ENCODE results near the gene TRPM3. TPM values are rescaled to one million over a fixed set of nuclear protein-coding genes. Genes with fewer than 3 reads are reported as not detected.

TRPM3 gene
- total and polyA plus RNA-seq, 9 of the 15 experiments (the other 6 are each of a cell fraction or from before 2014, with no cell fraction given): 0.04 TPM; not detected in 8

DNA sequence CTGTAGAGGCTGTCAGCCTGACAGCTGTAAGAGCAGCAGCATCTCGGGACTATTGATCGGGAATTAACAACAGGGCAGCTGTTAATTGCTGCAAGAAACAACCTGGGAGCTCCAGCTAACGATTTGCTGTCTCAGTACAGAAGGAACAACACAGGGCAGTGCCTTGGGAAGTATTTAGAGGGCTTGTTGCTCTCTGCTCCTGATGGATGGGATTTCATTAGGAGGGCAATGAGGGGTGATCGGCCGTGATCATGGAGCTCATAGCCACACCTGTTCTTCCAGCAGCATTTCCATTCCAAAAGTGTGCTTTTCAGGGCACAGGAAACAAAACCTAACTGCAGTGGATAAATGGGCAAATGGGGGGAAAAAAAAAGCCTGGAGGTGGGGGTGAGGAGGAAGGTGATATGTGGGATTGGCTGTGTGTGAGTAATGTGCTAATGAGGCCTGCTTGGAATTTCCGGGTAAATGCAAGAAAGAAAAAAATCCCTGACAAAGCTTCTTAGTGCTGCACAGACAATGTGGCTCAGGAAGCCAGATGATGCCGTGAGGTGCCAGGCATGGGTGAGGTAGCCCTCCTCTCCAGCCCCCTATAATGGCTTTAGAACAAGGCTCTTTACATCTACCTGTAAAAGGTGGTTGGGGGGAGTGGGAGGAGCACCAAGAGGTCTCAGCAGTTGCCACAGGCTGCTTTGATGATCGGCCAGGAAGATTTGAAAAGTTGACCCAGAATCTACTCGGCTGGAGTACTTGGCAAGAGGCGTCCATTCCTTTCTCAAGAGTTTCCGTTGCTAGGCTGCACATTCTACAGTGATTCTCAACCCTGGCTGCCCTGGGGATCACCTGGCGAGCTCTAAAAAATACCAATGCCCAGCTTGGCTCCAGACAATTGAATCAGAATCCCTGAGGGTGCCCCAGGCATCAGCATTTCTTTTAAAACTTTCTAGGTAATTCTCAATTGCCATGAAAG, 567.4 kb downstream of the TRPM3 start:
- no peaks in the 10 kb centered on the region for H4K20me1 ChIP-seq (replicated peaks; ENCODE audit: control insufficient read depth, insufficient read depth, low read length)
- no peak overlapping the region for H2AFZ ChIP-seq (ENCODE audit: low read depth, low read length)
- no peaks in the 10 kb centered on the region for H3K4me1 ChIP-seq (replicated peaks in 1 of 2; ENCODE audit: control insufficient read depth in 2 of 2, insufficient read depth in 2 of 2, low read length in 2 of 2)
- no peak overlapping the region for H3K9ac ChIP-seq (ENCODE audit: insufficient read depth in 1 of 2, low read depth in 2 of 2, low read length in 2 of 2)
- CTCF ChIA-PET (ENCODE audit: low intra/inter-chr PET ratio): no interaction called here
- no peak for DNase-seq (ENCODE audit: extremely low read depth in 1 of 4, low spot score in 3 of 4)
- in situ Hi-C loops (cut with MboI): no loop called here
- no peak for FAIRE-seq
- TF ChIP-seq CHD2 (IDR thresholded peaks at IDR 0.05; ENCODE audit: low read depth, low read length) (no peak), ZNF445 (CRISPR knock-in tag; IDR thresholded peaks at IDR 0.05; ENCODE audit: low read depth) (no peak), ZFPM2 (CRISPR knock-in tag; IDR thresholded peaks at IDR 0.05) (no peak)
- TF ChIP-seq, protein P1, sequence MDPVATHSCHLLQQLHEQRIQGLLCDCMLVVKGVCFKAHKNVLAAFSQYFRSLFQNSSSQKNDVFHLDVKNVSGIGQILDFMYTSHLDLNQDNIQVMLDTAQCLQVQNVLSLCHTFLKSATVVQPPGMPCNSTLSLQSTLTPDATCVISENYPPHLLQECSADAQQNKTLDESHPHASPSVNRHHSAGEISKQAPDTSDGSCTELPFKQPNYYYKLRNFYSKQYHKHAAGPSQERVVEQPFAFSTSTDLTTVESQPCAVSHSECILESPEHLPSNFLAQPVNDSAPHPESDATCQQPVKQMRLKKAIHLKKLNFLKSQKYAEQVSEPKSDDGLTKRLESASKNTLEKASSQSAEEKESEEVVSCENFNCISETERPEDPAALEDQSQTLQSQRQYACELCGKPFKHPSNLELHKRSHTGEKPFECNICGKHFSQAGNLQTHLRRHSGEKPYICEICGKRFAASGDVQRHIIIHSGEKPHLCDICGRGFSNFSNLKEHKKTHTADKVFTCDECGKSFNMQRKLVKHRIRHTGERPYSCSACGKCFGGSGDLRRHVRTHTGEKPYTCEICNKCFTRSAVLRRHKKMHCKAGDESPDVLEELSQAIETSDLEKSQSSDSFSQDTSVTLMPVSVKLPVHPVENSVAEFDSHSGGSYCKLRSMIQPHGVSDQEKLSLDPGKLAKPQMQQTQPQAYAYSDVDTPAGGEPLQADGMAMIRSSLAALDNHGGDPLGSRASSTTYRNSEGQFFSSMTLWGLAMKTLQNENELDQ (CRISPR knock-in tag; IDR thresholded peaks at IDR 0.05; ENCODE audit: borderline replicate concordance): no peak
- no peak overlapping the region for H3K4me2 ChIP-seq (ENCODE audit: insufficient read depth, low read length)
- H3K27me3 ChIP-seq (ENCODE audit: control insufficient read depth in 2 of 2, insufficient read depth in 2 of 2, low read length in 2 of 2): peaks cover 0 to 7% of the 10 kb centered on the region in 2 experiments; a peak in 2 of 5 replicates
- H3K9me1 ChIP-seq (ENCODE audit: control insufficient read depth, insufficient read depth, low read length): no peaks in the 10 kb centered on the region
- H3K79me2 ChIP-seq (ENCODE audit: control insufficient read depth, insufficient read depth, low read length): no peaks in the 10 kb centered on the region
- H3K27ac ChIP-seq (ENCODE audit: extremely low read depth, low read depth, low read length): no peak overlapping the region
- no peak for ATAC-seq
- no TSS peak for BruUV-seq (replicated peaks)
- POLR2A ChIA-PET: interaction anchor here (1.0 kb wide), 1 partner anchor 12 kb away, joined by 3 read pairs; no protein-coding TSS in a partner anchor
- intact Hi-C loops (cut with micrococcal nuclease): no loop called here
- 4% methylated on average over 9 of the region's 12 CpGs for WGBS (ENCODE audit: insufficient coverage, low coverage, missing lambda C conversion rate)
- no peaks in the 10 kb centered on the region for H3K36me3 ChIP-seq (ENCODE audit: control insufficient read depth, insufficient read depth, low read length)
- H3K4me3 ChIP-seq: no peak overlapping the region
- H3K9me3 ChIP-seq (replicated peaks; ENCODE audit: control insufficient read depth, insufficient read depth, low read depth, low read length): no peaks in the 10 kb centered on the region

Data from K562 (cell line).